Measurements from ENCODE around the gene IPMK. TPM values are rescaled to one million over a fixed set of nuclear protein-coding genes. Genes with fewer than 3 reads are reported as not detected.
A peak's percentile ranks its signal among the peaks of the same experiment; 100 is the strongest.

Gene IPMK
- total and polyA plus RNA-seq, 8 donors = 1.1 to 4.6 (median 2.6) TPM

DNA sequence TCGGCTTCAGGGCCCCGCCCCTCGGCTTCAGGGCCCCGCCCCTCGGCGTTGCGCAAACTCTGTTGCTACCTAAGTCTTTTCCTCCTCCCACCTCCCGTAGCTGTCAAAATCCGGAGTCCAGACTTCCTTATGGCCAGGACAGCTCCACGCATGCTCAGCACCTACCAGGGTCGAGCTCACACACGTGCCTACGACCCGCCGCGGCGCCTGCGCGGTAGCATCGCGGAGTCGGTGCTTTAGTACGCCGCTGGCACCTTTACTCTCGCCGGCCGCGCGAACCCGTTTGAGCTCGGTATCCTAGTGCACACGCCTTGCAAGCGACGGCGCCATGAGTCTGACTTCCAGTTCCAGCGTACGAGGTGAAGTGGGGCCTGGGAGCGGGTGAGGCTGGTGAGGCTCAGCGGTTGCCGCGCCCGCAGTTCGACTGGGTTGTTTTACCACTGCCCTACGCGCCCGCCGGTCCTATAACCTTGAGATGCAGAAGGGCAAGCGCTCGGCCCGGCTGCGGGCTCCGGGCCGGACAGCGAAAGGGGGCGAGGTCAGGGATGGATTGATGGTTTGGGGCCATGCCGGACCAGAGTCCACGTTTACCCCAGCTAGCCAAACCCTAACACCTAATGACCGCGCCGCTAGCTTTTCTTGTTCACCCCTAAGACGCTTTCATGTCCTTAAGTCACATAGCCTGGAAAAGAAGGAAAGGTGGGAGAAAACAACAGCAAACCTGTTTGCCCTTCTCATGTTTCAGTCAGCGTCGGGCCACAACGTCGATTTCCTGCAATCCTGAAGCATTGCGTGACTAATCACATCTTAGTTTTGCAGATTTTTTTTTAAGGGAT lies 1.5 kb upstream of the IPMK start, which contains the start of gene CISD1:
Gene CISD1, plus strand, starts transcription at position 217 of the 836 bp plus-strand sequence. Its CDS starts 112 bp downstream, at position 329.
- ATAC-seq (peak; percentile 82 to 88 (median 84)), FAIRE-seq (peak; percentile 69), DNase-seq (peak; percentile 94 to 99 (median 98))
- Histone ChIP-seq H3K4me1 (peaks cover 0 to 23% (median 14%) of the 10 kb centered on the region in 3 donors), H3K36me3 (no peaks in the 10 kb centered on the region), H3K4me3 (peak within 1 kb of the TSS; percentile 34 to 88 (median 73)), H3K27ac (peak within 1 kb of the TSS; percentile 95 to 98 (median 98)), H3K9me3 (no peaks in the 10 kb centered on the region), H3K27me3 (no peaks in the 10 kb centered on the region)
- TF ChIP-seq, protein P1, sequence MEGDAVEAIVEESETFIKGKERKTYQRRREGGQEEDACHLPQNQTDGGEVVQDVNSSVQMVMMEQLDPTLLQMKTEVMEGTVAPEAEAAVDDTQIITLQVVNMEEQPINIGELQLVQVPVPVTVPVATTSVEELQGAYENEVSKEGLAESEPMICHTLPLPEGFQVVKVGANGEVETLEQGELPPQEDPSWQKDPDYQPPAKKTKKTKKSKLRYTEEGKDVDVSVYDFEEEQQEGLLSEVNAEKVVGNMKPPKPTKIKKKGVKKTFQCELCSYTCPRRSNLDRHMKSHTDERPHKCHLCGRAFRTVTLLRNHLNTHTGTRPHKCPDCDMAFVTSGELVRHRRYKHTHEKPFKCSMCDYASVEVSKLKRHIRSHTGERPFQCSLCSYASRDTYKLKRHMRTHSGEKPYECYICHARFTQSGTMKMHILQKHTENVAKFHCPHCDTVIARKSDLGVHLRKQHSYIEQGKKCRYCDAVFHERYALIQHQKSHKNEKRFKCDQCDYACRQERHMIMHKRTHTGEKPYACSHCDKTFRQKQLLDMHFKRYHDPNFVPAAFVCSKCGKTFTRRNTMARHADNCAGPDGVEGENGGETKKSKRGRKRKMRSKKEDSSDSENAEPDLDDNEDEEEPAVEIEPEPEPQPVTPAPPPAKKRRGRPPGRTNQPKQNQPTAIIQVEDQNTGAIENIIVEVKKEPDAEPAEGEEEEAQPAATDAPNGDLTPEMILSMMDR (IDR thresholded peaks at IDR 0.05) = no peak
- intact Hi-C loops (cut with DNase I) = no loop called here
- 0% methylated on average over 66 of the region's 66 CpGs for WGBS, 2 donors

GRCh38 chr10:58268454-58268945 lies 806 bp upstream of the IPMK start:
- no peaks in the 10 kb centered on the region for H3K9me3 ChIP-seq
- peak overlapping the region; percentile 95 to 98 (median 98) for H3K27ac ChIP-seq
- FAIRE-seq (no peak), ATAC-seq (peak; percentile 2 to 9 (median 4)), DNase-seq (no peak)
- no peaks in the 10 kb centered on the region for H3K27me3 ChIP-seq
- H3K4me1 ChIP-seq = peaks cover 0 to 23% (median 18%) of the 10 kb centered on the region in 3 donors
- TF ChIP-seq, protein P1 (IDR thresholded peaks at IDR 0.05) = no peak
- no peaks in the 10 kb centered on the region for H3K36me3 ChIP-seq
- peak overlapping the region; percentile 34 to 88 (median 73) for H3K4me3 ChIP-seq
- intact Hi-C loops (cut with DNase I) = no loop called here
- 0% methylated on average over 13 of the region's 13 CpGs for WGBS, 2 donors

DNA sequence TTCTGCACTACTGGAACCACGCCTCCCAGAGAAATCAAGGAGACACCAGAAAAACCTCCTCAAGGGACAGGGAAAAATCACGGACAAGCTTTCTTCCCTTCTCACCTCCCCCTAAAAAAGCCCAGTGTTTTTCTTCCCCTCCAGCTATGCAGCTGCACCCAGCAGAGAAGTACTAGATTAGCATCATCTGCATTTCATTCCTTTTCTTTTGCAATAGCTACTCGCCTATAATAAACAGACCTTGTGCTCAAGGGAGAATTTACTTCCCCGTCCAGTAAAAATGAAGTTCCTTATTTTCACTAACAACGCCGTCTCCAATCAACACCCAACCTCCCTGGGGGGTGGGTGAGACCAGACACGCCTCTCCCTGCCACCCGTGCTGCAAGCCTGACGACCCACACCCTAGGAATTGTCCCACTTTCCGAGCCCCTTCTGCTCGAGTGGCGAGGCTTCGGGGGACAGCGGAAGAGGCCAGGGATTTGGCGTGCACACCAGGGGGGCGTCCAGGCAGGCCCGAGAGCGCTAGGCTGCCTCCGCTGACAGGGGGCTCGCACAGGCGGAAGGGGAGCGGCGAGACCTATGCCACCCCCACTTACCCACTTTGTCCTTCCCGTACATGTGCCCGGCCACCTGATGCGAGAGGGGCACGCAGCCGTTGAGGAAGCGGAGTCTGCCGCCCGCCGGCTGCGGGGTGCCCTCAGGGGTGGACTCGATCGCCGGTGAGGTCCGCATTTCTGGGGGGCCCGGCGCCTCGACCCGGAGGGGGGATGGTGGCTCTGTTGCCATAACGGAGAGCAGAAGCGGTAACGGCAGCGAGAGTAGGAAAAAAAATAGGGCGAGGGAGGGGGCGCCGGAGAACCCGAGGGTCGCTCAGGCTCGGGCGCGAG lies 625 bp downstream of the IPMK start:
- Histone ChIP-seq H3K4me3 (peak overlapping the region; percentile 34 to 88 (median 73)), H3K36me3 (no peaks in the 10 kb centered on the region), H3K27me3 (no peaks in the 10 kb centered on the region), H3K27ac (peak overlapping the region; percentile 95 to 98 (median 98)), H3K4me1 (peaks cover 0 to 23% (median 18%) of the 10 kb centered on the region in 3 donors), H3K9me3 (no peaks in the 10 kb centered on the region)
- no peak for FAIRE-seq
- peak; percentile 20 to 26 (median 24) for ATAC-seq
- 0% methylated on average over 52 to 53 of the region's 53 CpGs for WGBS, 2 donors
- TF ChIP-seq, protein P1 (IDR thresholded peaks at IDR 0.05) = no peak
- intact Hi-C loops (cut with DNase I) = no loop called here
- DNase-seq = peak; percentile 53 to 83 (median 62)

- H3K27me3 ChIP-seq = no peaks in the 10 kb centered on the region
- intact Hi-C loops (cut with DNase I) = no loop called here
- H3K9me3 ChIP-seq = no peaks in the 10 kb centered on the region
- H3K36me3 ChIP-seq = no peaks in the 10 kb centered on the region
- TF ChIP-seq, protein P1 (IDR thresholded peaks at IDR 0.05) = no peak
- FAIRE-seq = no peak
- peak in 1 of 6 donors; percentile 17 for DNase-seq
- H3K4me1 ChIP-seq = peaks cover 0 to 23% (median 18%) of the 10 kb centered on the region in 3 donors
- 1 to 2% methylated on average over 14 of the region's 14 CpGs for WGBS, 2 donors
- peak in 2 of 4 donors; percentile 2 to 13 for ATAC-seq
- peak overlapping the region in 3 of 4 donors; percentile 72 to 88 (median 74) for H3K4me3 ChIP-seq
- H3K27ac ChIP-seq = peak overlapping the region; percentile 95 to 98 (median 98)
Observed at GRCh38 chr10:58266003-58266825, 1.5 kb downstream of the IPMK start.
